Tibial nerve (tissue), 4 donors: ENCODE measurements around the gene EGLN2.

Experiments used
- EP300 ChIP-seq, 2 donors: sonication (generic); formaldehyde crosslinking; IDR thresholded peaks; one replicate each; pipeline ENCODE4 v1.6.1; 2017; ENCODE audit warnings: antibody characterized with exemption in 2 of 2, mild to moderate bottlenecking in 1 of 2
- POLR2A ChIP-seq, 2 donors: fragments of 450-650 bp; IDR thresholded peaks; one replicate each; pipeline ENCODE4 v1.6.1; 2017; ENCODE audit warnings: antibody characterized with exemption in 2 of 2, mild to moderate bottlenecking in 2 of 2, moderate library complexity in 2 of 2
- TF ChIP-seq, protein P1 (sequence below), 5 experiments: fragments of 200-600 bp in 3 of 5; fragments of 450-650 bp in 2 of 5; sonication (generic) in 3 of 5; IDR thresholded peaks; one replicate each; pipeline ENCODE4 v1.5.1; 2016 to 2019; ENCODE audit warnings: antibody characterized with exemption in 5 of 5, mild to moderate bottlenecking in 3 of 5, moderate library complexity in 2 of 5

DNA sequence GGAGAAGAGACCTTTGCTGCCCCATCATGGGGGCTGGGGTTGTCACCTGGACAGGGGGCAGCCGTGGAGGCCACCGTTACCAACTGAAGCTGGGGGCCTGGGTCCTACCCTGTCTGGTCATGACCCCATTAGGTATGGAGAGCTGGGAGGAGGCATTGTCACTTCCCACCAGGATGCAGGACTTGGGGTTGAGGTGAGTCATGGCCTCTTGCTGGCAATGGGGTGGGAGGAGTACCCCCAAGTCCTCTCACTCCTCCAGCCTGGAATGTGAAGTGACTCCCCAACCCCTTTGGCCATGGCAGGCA, 9.0 kb downstream of the EGLN2 start:
- no peak for TF ChIP-seq POLR2A (IDR thresholded peaks at IDR 0.05)
- TF ChIP-seq, protein P1, sequence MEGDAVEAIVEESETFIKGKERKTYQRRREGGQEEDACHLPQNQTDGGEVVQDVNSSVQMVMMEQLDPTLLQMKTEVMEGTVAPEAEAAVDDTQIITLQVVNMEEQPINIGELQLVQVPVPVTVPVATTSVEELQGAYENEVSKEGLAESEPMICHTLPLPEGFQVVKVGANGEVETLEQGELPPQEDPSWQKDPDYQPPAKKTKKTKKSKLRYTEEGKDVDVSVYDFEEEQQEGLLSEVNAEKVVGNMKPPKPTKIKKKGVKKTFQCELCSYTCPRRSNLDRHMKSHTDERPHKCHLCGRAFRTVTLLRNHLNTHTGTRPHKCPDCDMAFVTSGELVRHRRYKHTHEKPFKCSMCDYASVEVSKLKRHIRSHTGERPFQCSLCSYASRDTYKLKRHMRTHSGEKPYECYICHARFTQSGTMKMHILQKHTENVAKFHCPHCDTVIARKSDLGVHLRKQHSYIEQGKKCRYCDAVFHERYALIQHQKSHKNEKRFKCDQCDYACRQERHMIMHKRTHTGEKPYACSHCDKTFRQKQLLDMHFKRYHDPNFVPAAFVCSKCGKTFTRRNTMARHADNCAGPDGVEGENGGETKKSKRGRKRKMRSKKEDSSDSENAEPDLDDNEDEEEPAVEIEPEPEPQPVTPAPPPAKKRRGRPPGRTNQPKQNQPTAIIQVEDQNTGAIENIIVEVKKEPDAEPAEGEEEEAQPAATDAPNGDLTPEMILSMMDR (IDR thresholded peaks at IDR 0.05) = no peak
- TF ChIP-seq EP300 (IDR thresholded peaks at IDR 0.05) = no peak
